NCI-H2171 (cell line): Measurements from ENCODE around the gene MARVELD3.

ENCODE experiments used
- DNase-seq: peaks from one replicate; lab custom pipeline; 2025; lab: John Stamatoyannopoulos, UW

The MARVELD3 gene

DNA sequence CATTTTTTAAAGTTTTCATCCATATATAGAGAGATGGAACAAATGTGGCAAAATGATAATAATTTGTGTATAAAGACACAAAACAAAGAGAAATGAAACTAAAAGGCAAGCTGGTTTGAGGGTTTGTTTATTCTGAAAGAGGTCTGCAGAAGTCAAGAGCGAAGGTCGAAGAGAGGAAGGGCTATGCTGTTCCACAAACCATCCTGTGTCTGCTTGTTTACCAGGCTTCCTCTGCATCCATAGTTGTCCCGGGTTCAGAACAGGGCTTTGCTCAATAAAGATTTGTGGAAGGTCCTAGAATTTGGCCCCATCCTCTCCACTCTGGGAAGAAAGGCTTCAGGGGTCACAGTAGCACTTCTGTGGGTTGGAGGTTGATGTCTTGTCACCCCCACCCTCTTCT, 2.4 kb upstream of the MARVELD3 start:
- DNase-seq, result no peak

GRCh38 chr16:71625113-71625850, 702 bp upstream of the MARVELD3 start:
- DNase-seq, result no peak

DNA sequence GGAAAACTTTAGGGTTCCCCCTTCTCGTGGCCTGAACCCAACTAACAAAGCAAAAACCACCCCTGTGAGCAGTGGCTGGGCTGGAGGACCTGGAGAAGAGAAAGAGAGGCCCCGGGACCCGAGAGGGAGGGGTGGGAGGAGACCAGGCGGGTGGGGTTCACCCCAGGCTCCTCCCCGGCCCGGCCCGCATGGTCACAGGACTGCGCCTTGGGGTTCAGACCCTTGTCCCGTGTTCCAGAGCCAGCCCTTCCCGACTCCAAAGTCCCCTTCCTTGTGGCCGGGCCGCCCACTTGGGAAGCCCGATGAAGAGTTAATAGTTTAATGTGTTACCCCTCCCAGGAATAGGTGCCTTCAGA, 852 bp downstream of the MARVELD3 start:
- no peak for DNase-seq

DNA sequence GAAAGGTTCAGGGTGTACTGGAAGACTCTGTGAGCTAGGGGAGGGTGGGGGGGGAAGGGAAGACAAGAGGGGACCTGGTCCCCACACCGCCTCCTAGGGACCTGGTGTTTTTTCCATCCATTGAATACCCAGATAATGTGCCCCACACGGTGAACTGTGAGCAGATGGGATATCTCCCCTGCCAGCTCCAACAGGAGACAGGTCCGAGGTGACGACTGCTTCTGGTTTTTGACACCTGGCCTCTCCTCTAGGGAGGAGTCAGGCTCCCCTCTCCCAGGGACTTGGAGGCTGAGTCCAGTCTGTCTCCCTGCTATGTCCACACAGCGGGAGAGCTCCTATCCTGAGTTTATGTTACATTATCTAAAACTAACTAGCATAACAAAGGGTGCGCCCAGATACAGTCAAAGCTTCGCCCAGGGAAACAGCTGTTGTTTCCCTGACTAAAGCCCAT, 1.8 kb downstream of the MARVELD3 start:
- peak; percentile 37 for DNase-seq

- peak; percentile 56 for DNase-seq
Observed at GRCh38 chr16:71628810-71629209, 2.8 kb downstream of the MARVELD3 start.

- peak; percentile 80 for DNase-seq
Observed at GRCh38 chr16:71629278-71630016, 3.5 kb downstream of the MARVELD3 start.

DNA sequence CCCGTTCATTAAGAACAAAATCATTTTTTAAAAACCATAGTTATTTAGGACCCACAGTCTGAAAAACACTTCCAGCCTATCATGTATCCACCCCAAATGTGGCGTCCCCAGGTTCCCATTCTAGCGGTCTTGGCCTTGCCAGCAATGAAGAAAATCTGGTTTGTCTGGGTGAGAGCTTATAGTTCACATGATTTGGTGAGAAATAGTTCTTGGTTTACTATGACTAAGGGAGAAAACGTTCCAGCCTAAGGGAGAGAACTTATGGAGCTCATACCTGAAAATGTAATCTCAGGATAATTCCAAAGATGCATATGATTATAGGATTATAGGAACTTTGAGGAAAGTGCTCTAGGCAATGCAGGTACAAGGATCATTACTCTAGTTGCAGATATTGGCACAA, 4.8 kb downstream of the MARVELD3 start:
- no peak for DNase-seq

GRCh38 chr16:71631776-71632175, 5.8 kb downstream of the MARVELD3 start:
- DNase-seq, result no peak

DNA sequence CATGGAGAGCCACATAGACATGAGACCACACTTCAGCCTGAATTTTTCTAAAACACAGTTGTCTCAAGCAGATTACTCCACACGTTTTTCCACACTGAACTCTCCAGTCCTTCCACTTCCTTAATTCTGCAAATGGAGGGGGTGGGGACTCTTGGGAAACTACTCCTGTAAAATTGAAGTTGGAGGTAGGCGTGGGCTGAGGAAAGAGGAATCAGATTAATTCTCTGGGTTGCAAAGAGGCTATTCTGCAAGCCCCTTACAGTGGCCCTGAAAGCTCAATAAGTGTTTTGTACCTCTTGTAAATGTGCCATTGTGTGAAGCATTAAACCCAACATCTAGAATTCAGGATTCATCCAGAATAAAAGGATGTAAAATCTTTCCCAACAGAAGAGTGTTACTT, 9.6 kb downstream of the MARVELD3 start:
- no peak for DNase-seq

DNA sequence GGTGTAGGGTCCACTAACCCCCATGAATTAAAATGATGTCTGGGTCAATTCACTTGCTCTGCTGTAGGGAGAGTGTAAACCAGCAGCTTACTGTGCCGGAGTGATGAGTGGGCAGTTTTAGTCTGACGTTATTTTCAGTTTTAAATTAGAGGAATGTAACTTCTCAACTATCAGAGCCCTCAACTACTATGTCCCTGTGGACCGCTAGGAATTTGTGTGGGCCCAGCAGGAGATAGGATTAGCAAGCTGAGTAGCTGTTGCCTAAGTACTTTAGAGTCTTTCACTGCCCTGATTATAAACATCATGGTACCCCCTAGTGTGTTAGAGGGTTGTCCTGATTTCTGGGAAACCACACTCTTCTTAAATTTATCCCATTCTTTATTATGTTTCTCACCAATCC, 11.4 kb downstream of the MARVELD3 start:
- no peak for DNase-seq

- peak; percentile 19 for DNase-seq
Observed at GRCh38 chr16:71645450-71645849, 19.5 kb downstream of the MARVELD3 start.

DNA sequence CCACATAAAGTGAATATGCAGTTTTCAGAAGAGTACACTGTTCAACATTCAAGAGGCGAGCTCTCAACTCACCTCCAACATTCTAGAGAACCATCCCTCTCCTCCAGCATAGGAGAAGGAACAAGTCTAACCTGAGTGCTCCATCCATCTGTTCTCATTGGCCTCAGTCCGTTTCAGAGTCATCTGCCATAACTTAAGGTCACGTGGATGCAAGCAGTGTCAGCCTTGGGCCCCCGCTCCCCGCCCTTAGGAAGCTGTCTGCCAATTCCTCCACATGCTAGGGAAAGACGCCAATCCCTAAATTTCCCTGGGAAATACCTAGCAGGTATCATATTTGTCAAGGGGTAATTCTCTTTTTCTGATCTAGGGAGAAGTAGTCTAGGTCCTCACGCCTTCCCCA, 21.4 kb downstream of the MARVELD3 start:
- DNase-seq, result no peak

DNA sequence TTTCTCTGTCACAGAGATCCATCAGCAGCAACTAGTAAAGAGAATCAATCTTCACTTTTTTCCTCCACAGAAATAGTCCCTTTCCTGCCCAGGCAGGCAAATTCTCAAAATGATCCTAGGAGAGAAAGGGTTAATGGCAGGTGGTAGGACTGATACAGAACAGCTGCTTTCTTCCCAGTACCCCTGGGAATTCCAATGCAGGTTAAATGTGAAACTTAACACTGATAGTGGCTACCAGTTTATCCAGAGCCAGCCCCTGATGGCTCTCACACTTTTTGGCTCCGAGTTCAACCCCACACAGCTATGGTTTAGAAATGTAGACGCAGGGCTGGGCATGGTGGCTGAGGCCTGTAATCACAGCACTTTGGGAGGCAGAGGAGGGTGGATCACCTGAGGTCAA, 22.2 kb downstream of the MARVELD3 start:
- DNase-seq, result peak; percentile 80

- no peak for DNase-seq
Observed at GRCh38 chr16:71648921-71649320, 22.9 kb downstream of the MARVELD3 start.

- DNase-seq, result no peak
Observed at GRCh38 chr16:71649704-71650103, 23.7 kb downstream of the MARVELD3 start.

DNA sequence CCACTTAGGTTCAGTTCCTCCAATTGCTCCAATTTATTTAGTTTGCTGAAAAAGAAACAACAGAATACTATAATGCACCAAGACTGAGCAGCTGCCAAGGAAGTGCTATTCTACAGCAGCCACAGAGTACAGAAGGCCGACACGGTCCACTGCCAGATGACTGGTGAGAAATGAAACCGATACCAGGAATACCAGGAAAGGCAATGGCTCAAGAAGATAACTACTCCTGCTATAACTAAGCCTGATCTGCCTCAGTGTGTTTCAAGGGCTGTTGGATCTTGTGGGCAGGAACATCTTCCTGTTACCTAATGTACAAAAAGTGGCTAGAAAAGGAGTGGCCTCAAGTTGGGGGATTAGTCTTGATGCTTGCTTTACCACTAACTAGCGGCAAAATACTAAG, 32.8 kb downstream of the MARVELD3 start:
- no peak for DNase-seq

DNA sequence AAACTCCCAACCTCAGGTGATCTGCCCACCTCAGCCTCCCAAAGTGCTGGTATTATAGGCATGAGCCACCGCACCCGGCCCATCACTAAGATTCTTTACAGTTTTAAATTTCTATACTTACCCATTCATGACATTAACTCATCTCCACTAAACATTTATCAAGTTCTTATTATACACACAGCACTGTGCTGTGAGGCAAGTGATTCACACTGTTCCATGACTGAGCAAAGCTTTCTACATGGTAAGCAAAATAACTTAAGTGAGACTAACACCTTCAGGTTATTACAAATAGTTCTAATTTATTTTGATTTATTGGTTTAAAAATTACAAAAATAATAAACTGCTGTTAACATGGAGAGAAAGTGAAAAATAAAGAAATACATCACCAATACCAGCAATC, 33.5 kb downstream of the MARVELD3 start:
- DNase-seq, result no peak

DNA sequence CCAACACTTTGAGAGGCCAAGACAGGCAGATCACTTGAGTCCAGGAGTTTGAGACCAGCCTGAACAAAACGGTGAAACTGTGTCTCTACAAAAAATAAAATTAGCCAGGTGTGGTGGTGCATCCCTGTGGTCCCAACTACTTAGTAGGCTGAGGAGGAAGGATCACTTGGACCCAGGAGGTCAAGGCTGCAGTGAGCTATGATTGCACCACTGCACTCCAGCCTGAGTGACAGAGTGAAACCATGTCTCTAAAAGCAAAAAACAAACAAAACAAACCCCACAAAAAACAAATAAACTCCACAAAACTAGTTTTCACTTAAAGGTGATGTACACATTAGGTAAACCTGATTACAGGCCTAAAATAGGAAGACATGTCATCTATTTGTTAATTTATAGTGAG, 40.3 kb downstream of the MARVELD3 start:
- DNase-seq, result no peak

DNA sequence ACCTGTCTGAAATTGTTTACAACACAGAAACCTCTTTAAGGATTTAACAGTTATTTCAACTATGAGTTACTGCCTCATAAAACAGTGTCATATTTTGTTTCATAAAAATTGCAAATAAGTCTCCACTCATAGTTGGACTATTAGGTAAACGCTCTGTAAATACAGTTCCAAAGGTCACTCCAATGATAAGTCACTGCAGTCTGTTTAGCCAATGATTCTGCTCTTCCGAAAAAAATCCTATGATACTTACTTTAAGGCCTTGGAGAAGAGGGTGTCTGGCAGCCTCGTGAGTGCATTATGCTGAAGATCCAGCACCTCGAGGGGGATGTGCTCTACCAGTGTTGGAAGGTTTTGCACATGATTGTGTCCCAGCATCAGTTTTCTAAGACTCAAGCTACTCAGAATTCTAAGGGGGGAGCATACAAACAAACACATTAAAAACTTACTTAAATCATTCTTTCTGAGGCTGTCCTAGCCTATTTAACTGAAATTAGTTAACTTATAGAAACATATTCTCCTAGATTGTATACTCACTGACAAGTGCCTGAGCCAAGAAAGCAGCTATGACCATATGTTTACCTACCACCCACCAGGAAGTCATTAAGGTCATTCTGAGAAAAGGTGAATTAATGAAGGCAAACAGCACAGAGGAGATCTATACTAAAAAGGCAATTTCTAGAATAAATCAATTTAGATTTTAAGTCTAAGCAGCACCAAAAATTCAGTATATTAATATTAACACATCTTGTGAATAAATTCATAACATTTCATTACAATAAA, 41.1 kb downstream of the MARVELD3 start:
- DNase-seq, result no peak

- DNase-seq, result no peak
Observed at GRCh38 chr16:71669926-71670536, 44.0 kb downstream of the MARVELD3 start.

- no peak for DNase-seq
Observed at GRCh38 chr16:71670537-71670936, 44.6 kb downstream of the MARVELD3 start.

GRCh38 chr16:71671165-71671564, 45.2 kb downstream of the MARVELD3 start:
- no peak for DNase-seq
